Brain pericyte (primary cell): ENCODE measurements around the gene GRID2IP.
"Not testable (repeated sequence)": the region's sequence is repeated elsewhere in the genome, so short reads cannot be mapped to it uniquely, and the experiment has no call there.

ENCODE experiments used
- DNase-seq: peaks from one replicate; pipeline ENCODE4 v3.0.0-alpha.2; 2012; ENCODE audit warnings: low read depth, low spot score

The GRID2IP gene

DNA sequence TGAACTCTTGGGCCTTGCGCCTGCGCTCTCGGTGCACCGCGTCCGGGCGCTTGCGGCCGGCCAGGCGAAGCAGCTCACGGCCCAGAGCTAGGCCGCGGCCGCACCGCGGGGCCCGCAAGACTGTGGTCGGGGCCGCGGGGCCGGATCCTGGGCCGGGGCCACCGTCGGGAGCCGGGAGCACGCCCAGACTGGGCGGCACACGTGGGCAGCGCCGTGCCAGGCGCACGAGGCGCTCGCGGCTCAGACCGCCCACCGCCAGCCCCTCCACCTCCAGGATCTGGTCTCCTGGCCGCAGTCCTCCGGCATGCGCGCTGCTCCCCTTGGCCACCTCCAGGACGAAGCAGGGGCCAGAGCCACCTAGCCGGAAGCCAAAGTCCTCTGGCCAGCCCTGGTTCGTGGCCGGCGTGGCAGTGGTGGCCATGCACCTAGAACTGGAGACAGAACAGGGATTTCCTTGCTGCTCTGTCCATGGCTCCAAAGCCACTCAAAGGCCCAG lies at the start of gene GRID2IP:
Gene GRID2IP, minus strand, starts transcription at position 446 of the 496 bp plus-strand sequence. Its CDS starts 25 bp downstream, at position 421.
- DNase-seq = no peak

DNA sequence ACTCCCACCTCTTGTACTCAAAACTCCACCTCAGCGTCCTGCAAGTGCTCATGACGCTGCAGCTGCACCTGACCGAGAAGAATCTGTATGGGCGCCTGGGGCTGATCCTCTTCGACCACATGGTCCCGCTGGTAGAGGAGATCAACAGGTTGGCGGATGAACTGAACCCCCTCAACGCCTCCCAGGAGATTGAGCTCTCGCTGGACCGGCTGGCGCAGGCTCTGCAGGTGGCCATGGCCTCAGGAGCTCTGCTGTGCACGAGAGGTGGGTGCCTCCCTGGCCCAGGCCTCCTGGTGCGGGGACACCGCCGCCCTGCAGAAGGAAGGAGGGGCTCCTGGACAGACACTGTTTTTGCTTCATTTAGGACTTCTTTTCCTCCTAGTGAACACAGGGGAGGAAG lies 48.8 kb upstream of the GRID2IP start:
- DNase-seq = no peak

DNA sequence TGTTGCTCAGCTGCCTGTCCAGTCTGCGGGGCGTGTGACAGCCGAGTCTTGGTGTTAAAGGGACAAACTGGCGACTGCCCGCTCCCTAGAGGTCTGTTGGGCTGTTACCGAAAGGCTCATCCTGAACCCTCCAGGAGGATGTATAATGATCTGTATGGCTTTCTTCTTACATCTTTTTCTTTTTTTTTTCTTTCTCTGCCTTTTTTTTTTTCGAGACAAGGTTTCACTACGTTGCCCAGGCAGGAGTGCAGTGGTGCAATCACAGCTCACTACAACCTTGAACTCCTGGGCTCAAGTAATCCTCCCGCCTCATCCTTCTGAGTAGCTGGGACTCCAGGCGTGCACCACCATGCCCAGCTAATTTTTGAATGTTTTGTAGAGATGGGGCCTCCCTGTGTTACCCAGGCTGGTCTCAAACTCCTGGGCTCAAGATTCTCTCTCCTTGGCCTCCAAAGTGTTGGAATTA lies 39.4 kb upstream of the GRID2IP start:
- DNase-seq = no peak

DNA sequence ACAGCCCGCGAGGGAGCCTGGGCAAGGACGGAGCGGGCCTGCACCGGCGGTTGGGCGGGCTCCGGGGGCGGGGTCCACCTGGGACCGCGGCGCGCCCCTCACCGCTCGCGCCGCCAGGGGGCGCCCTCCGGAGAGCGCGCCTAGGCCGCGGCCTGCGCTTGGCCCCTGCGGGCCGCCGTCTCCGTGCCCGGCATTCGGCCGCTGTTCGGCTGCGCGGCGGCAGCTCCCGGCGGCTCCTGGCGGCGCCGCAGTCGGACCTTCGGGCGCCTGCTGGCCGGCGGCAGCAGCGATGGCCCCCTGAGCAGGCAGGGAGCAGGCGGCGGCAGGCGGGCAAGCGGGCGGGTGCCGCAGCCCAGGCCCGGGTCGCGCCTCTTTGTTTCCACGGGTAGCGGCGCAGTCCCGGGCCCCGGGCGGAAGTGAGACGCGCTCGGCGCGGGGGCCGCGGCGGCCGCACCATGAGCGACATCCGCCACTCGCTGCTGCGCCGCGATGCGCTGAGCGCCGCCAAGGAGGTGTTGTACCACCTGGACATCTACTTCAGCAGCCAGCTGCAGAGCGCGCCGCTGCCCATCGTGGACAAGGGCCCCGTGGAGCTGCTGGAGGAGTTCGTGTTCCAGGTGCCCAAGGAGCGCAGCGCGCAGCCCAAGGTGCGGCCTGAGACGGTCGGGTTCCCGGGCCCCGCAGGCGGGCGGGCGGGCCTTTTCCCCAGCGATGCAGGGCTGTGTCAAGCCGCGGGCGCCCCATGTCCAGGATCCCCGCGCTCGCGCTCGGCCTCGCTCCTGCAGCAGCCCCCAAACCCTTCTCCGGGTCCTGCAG lies 38.8 kb upstream of the GRID2IP start, which contains the start of gene INTS15:
Gene INTS15, plus strand, starts transcription at position 193 of the 816 bp plus-strand sequence. Its CDS starts 263 bp downstream, at position 456.
- DNase-seq = no peak

DNA sequence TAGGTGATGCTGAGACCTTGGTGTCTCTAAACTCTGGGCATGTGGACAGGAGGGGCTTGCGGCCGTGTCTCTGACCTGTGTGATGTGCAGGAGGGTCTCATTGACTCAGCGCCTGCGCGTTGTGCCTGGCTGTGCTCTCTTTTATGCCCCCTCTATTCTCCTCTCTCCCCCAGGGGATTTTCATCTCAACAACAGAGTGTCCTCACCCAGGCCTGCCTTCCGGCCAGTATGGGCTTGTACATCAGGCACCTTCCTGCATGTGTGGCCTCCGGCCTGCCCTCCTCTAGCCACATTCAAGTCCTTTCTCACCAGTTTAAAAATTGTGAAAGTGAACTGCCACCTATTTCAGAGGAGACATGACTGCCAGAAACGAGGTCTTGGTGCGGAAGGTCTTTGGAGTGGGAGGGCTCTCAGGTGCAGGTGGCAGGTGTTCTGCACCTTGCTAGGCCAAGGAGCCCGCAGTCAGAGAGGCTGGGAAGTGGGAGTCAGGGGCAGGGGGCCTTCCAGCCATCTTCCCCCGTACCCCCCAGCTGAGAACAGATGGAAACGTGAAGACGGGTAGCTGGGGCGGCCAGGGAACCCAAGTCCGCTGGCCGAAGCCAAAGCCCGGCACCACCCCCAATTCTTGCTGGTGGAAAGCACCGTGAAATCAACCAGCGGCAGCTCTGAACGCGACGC lies 38.0 kb upstream of the GRID2IP start:
- no peak for DNase-seq

DNA sequence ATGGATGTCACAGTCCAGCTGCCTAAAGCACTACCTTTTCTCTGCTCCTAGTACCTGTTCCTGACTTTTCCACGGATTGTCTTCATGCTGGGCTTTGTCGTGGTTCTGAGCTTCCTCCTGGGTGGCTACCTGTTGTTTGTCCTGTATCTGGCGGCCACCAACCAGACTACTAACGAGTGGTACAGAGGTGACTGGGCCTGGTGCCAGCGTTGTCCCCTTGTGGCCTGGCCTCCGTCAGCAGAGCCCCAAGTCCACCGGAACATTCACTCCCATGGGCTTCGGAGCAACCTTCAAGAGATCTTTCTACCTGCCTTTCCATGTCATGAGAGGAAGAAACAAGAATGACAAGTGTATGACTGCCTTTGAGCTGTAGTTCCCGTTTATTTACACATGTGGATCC lies 37.3 kb upstream of the GRID2IP start:
- no peak for DNase-seq

DNA sequence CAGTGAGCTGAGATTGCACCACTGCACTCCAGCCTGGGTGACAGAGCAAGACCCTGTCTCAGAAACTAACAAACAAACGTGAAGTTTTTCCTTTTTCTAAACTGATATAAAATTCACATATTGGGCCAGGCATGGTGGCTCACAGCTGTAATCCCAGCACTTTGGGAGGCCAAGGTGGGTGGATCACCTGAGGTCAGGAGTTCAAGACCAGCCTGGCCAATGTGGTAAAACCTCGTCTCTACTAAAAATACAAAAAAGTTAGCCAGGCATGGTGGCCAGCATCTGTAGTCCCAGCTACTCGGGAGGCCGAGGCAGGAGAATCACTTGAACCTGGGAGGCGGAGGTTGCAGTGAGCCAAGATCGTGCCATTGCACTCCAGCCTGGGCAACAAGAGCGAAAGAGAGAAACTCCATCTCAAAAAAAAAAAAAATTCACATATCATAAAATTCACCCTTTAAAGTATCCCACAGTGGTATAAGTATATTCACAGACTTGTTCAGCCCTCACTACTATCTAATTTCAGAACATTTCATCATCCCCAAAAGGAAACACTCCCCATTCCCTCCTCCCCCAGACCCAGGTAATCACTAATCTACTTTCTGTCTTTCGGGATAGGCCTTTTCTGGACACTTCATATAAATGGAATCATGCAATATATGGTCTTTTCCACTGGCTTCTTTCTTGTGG lies 34.6 kb upstream of the GRID2IP start:
- DNase-seq = not testable (repeated sequence)

DNA sequence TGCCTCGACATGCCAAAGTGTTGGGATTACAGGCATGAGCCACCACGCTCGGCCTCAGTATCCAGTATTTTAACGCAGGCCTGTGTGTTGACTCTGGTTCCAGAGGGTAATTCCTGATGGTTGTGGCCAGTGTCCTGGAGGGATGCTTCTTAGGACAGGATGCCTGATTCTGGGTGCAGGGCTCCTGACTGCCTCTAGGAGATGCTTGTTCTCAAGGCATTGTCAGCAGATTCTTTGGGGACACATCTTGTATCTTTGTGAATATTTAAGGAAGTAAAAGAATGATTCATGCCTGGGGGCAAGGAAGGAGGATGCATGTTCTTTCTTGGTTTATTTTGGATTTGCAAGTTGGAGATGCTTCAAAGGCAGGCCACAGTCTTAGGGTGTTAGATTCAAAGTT lies 28.2 kb upstream of the GRID2IP start:
- DNase-seq = no peak

DNA sequence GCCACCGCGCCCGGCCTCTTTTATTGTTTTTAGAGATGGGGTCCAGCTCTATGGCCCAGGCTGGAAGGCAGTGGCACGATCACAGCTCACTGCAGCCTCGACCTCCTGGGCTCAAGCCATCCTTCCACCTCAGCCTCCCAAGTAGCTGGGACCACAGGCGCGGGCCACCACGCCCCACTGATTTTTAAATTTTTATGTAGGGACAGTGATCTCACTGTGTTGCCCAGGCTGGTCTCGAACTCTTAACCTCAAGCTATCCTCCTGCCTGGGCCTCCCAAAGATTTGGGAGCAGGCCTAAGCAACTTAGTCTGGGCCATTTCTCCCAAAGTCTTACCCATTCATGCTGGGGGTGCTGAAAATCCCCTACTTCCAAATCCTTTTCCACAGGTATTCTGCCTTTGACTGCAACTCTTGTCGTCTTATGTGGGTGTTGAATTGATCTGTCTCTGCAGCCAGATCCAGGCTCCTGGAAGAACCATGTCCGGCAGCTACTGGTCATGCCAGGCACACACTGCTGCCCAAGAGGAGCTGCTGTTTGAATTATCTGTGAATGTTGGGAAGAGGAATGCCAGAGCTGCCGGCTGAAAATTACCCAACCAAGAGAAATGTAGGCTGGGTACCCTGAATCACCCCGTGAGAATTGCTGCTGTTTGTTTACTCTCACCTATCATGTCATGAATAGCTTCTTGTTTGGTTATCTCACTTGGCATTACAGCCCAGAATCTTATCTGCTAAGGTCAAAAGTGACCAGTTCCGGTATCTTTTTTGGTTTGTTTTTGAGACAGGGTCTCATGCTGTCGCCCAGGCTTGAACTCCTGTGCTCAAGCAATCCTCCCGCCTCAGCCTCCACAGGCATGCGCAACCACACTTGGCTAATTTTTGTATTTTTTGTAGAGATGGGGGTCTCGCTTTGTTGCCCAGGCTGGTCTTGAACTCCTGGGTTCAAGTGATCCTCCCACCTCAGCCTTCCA lies 27.1 kb upstream of the GRID2IP start:
- DNase-seq = no peak

DNA sequence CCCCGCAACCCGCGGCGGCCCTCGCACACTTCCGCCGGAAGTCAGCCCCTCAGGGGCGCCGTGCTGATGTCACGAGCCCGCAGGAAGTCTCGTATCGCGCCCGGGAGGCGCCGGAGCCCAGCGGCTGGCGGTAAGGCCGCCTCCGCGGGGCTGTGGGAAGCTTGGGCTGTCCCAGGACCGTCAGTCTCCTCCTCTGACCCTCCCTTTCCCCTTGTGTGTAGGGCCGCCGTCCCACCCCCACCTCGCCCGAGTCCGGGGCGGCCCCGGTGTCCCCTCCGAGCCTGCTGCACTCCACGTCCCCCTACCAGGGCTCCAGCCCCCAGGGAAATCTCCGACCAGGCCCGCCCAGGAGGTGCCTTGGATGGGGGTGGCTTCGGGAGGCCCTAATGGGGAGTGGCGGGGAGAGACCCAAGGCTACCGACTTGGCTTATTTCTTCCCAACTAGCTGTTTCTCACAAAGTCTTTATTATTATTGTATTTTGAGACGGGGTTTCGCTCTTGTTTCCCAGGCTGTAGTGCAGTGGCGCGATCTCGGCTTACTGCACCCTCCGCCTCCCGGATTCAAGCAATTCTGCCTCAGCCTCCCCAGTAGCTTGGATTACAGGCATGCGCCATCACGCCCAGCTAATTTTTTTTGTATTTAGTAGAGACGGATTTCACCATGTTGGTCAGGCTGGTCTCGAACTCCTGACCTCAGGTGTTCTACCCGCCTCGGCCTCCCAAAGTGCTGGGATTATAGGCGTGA lies 26.3 kb upstream of the GRID2IP start, which contains the start of gene ZDHHC4:
Gene ZDHHC4, plus strand, starts transcription at position 86 of the 745 bp plus-strand sequence. CDS start 3,108 bp downstream, outside the sequence.
- peak; percentile 47 for DNase-seq

DNA sequence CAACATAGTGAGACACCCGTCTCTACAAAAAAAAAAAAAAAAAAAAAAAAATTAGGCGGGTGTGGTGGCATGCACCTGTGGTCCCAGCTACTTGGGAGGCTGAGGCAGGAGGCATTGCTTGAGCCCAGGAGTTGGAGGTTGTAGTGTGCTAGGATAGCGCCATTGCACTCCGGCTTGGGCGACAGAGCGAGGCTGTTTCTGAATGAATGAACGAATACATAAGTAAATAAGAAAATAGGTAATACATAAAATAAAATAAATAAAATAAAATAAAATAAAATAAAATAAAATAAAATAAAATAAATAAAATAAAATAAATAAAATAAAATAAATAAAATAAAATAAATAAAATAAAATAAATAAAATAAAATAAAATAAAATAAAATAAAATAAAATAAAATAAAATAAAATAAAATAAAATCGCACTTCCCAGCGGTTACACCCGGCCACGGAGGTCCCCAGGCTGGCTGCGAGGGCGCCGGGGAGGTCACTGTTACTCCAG lies 25.7 kb upstream of the GRID2IP start:
- not testable (repeated sequence) for DNase-seq

DNA sequence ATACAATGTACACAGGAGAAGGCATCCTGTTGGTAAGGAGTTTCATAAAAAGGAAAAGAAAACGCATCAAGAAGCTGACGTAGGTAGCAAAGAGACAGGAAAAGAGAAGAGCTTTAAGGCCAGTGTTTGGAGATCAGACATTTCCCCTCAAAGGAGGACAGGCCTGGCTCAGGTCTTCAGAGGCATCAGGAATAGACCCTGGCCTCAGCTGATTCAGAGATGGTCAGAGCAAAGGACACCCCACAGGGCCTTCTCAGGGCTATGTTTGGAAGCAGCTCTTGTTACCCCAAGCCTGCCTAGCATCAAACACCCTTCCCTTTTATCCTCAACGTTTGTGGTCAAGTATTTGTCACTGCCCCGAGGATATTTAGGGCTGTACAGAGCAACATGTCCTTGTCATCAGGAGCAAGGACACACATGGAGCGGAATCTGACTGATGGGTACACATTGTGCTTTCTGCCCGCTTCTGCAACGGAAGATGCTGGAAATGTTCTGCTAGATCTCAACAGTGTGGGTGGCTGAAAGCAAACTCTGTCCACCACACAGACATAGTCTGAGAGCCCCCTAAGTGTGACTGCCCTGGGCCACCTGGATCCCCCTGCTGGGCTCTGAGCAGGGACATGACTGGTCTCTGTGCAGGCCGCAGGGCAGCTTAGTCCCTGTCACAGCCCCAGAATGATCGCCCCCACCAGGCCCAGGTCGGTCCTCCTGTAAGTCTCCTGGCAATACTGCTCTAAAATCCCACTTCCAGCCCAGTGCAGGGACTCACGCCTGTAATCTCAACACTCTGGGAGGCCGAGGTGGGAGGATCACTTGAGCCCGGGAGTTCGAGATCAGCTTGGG lies 25.0 kb upstream of the GRID2IP start:
- DNase-seq = no peak

DNA sequence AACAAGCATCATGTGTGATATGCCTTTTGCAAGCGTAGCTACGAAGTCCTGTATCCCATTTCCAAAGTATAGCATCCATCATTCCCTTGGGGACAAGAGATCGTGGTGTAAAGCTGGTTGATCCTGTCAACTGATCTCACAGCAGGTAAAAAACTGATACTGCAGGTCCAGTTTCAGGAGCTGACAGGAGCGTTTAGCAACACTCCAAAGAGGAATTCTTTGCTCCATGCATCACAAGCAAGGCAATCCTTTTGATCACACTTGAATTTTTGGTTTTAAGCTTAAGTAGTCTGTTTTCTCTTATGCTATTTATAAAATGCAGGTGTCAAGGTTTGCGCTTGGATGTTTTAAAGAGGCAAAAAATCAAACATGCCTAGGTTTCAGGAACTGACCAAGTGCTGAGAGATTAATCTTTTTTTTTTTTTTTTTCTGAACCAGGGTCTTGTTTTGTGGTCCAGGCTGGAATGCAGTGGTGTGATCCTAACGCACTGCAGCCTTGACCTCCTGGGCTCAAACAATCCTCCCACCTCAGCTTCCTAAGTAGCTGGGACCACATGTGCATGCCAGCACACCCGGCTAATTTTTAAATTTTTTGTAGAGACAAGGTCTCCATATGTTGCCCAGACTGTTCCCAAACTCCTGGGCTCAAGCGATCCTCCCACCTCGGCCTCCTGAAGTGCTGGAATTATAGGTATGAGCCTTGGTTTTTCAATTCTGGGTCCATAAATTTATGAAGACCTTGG lies 24.2 kb upstream of the GRID2IP start:
- DNase-seq = no peak

DNA sequence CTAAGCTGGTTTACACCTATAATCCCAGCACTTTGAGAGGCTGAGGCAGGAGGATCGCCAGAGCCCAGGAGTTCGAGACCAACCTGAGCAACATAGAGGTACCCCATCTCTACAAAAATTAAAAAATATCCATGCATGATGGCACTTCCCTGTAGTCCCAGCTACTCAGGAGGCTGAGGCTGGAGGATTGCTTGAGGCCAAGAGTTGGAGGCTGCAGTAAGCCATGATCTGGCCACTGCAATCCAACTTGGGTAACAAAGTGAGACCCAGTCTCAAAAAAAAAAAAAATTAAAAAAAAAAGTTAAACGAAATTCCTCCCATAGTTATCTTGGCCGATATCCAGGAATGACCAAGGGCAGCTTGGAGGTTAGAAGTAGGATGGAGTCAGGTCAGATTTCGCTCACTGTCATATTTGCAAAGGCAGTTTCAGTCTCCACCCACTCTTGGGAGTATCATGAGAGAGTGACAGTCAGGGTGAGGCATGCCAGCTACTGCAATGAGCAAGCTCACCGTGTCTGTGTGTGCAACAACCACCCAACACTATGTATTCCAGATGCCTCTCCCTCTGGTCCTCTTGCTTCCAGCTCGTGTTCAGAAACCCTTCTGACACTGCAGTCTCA lies 20.0 kb upstream of the GRID2IP start:
- DNase-seq = no peak

DNA sequence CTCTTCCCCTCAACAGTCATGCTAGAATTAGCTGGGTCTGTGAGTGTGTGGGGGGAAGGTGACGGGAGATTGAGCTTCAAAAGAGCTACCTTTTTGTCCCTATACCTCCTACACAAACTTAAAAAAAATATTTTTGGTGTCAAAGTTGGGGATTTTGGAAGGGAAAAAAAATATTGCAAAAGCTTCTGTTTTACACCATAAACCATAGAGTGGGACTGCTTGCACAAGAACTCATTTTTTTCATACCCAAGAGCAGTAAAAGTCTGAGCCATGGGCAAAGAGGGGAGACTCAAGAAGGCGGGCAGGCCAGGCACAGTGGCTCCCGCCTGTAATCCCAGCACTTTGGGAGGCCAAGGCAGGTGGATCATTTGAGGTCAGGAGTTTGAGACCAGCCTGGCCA lies 16.6 kb upstream of the GRID2IP start:
- DNase-seq = no peak

DNA sequence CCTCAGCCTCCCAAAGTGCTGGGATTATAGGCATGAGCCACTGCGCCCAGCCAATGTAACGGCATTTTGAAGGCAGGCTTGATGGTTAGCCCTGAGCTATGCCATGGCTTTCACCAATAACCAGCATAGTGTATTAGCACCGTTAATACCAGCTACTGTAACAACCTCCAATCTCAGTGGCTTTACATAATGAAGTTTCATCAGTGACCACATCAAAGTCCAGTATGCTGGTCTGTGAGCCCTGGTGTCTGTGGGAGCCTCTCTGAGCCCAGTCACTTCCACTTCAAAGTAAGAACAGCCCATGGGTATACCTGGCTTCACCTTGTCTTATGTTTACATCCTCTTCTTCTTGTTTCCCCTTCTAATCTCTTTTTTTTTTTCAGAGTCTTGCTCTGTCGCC lies 14.4 kb upstream of the GRID2IP start:
- no peak for DNase-seq

DNA sequence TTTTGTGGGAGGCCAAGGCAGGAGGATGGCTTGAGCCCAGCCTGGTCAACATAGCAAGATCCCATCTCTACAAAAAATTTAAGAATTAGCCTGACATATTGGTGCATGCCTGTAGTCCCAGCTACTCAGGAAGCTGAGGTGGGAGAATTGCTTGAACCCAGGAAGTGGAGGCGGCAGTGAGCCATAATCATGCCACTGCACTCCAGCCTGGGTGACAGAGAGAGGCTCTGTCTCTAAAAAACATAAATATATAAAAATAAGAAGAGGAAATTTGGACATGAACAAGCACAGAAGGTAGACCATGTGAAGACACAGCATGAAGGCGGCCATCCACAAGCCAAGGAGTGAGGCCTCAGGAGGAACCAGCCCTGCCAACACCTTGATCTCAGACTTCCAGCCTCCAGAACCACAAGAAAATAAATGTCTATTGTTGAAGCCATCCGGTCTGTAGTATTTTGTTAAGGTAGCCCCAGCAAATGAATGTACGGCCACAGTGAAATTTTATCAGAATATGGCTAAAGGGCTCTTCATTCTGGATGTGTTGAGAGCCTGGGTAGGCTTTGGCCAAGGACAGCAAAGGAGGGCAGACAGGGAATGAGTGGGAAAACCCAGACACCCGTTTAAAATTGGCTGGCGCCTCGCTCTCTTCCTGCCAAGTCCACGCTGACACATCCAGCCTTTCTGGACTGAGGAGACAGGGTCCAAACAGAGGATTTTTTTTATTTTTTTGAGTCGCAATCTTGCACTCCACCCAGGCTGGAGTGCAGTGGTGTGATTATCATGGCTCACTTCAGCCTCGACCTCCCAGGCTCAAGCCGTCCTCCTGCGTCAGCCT lies 12.9 kb upstream of the GRID2IP start:
- no peak for DNase-seq
